GM12878 (cell line): Measurements from ENCODE around the gene RBBP6. TPM values are rescaled to one million over a fixed set of nuclear protein-coding genes. Genes with fewer than 3 reads are reported as not detected.

Experiments used
- ATAC-seq: fragments of 200-7000 bp; cut with Tn5 transposase; 3 replicates; pipeline ENCODE4 v1.9.1; 2020; ENCODE audit warnings: mild to moderate bottlenecking, moderate library complexity
- BruUV-seq: library from RNA; stranded (reverse); fragments of 400-500 nt; replicated peaks from 2 replicates; lab custom pipeline; 2021; lab: Mats Ljungman, UMichigan
- CTCF ChIA-PET: fragments of 300-600 bp; sonication (Branson Sonifier 250); formaldehyde crosslinking; extraction: SDS; loops from one replicate; lab custom pipeline; 2021; ENCODE audit warnings: inconsistent platforms; lab: Yijun Ruan, JAX
- POLR2A ChIA-PET: fragments of 350-600 bp; formaldehyde crosslinking; extraction: SDS; loops from one replicate; lab custom pipeline; 2021; ENCODE audit warnings: inconsistent platforms; lab: Charles Lee
- RAD21 ChIA-PET: fragments of 300-600 bp; sonication (Branson Sonifier 250); formaldehyde crosslinking; loops from one replicate; lab custom pipeline; 2023; ENCODE audit warnings: antibody characterized with exemption; ENCODE audit not compliant: unreplicated experiment; lab: Charles Lee
- SMC1A ChIA-PET: fragments of 300-600 bp; sonication (Branson Sonifier 250); formaldehyde crosslinking; loops from one replicate; lab custom pipeline; 2023; ENCODE audit not compliant: unreplicated experiment, uncharacterized antibody; lab: Charles Lee
- DNase-seq: peaks from one replicate; pipeline ENCODE4 v3.0.0-alpha.2; 2011; ENCODE audit warnings: low read depth, low spot score
- FAIRE-seq: peaks from 3 replicates; lab custom pipeline; 2011; peaks lifted over from hg19 to GRCh38; lab: Jason Lieb, UNC
- H2AFZ ChIP-seq: 2 replicates; pipeline ENCODE4 v1.6.0; 2011; ENCODE audit warnings: low read depth, low read length, control low read depth; ENCODE audit not compliant: control insufficient read depth
- H3K27ac ChIP-seq: 2 replicates; pipeline ENCODE4 v1.5.1; 2011; ENCODE audit warnings: control low read depth; ENCODE audit not compliant: control insufficient read depth, insufficient read depth
- H3K27me3 ChIP-seq, 2 experiments: replicated peaks in 1 of 2; 2 replicates each; pipeline versions ENCODE4 v1.6.0 to v1.6.1; 2011; ENCODE audit warnings: low read length in 1 of 2; ENCODE audit not compliant: control insufficient read depth in 2 of 2, insufficient read depth in 2 of 2
- H3K36me3 ChIP-seq, 2 experiments: 2 replicates each; pipeline ENCODE4 v1.5.1; 2011; ENCODE audit warnings: low read length in 1 of 2; ENCODE audit not compliant: control insufficient read depth in 2 of 2, insufficient read depth in 2 of 2
- H3K4me1 ChIP-seq: 2 replicates; pipeline ENCODE4 v1.6.1; 2011; ENCODE audit warnings: mild to moderate bottlenecking, low read length, moderate library complexity, mixed read lengths; ENCODE audit not compliant: control insufficient read depth, insufficient read depth
- H3K4me2 ChIP-seq: 2 replicates; pipeline ENCODE4 v1.6.0; 2011; ENCODE audit warnings: control low read depth; ENCODE audit not compliant: control insufficient read depth, insufficient read depth
- H3K4me3 ChIP-seq: fragments of 200-600 bp; sonication (generic); 2 replicates; pipeline ENCODE4 v1.5.1; 2016
- H3K79me2 ChIP-seq: 2 replicates; pipeline ENCODE4 v1.6.0; 2011; ENCODE audit warnings: low read length; ENCODE audit not compliant: control insufficient read depth, insufficient read depth
- H3K9ac ChIP-seq: 2 replicates; pipeline ENCODE4 v1.8.0; 2011; ENCODE audit warnings: low read length, control low read depth, mixed read lengths; ENCODE audit not compliant: control insufficient read depth, insufficient read depth
- H3K9me3 ChIP-seq: replicated peaks from 3 replicates; pipeline ENCODE4 v1.5.1; 2011; ENCODE audit warnings: mild to moderate bottlenecking, low read length; ENCODE audit not compliant: control insufficient read depth, insufficient read depth
- H4K20me1 ChIP-seq: 2 replicates; pipeline ENCODE4 v1.6.0; 2011; ENCODE audit not compliant: control insufficient read depth, insufficient read depth
- BRCA1 ChIP-seq: IDR thresholded peaks from 2 replicates; pipeline ENCODE4 v1.6.1; 2011; ENCODE audit warnings: low read depth, low read length, improper control_type of control experiment
- CEBPB ChIP-seq, 2 experiments: fragments of 150-350 bp in 1 of 2; IDR thresholded peaks; 2 replicates each; pipeline ENCODE4 v1.6.1; 2012 to 2014; ENCODE audit warnings: low read depth in 2 of 2, low read length in 2 of 2, borderline replicate concordance in 1 of 2, inconsistent platforms in 1 of 2
- CTCF ChIP-seq, 3 experiments: IDR thresholded peaks in 2 of 3; conservative IDR thresholded peaks in 1 of 3; 2 replicates each; pipeline ENCODE4 v1.5.1; 2011; ENCODE audit warnings: low read depth in 3 of 3, low read length in 3 of 3, mild to moderate bottlenecking in 3 of 3, control low read depth in 2 of 3, moderate library complexity in 2 of 3, inconsistent platforms in 1 of 3, mixed read lengths in 1 of 3; ENCODE audit not compliant: control insufficient read depth in 2 of 3, insufficient read depth in 1 of 3; ENCODE audit errors: extremely low read depth in 1 of 3
- WGBS: methylation state at CpG from one replicate; pipeline ENCODE4 v1.1.6; 2016; ENCODE audit warnings: low lambda C conversion rate; ENCODE audit not compliant: insufficient replicate concordance, insufficient coverage; ENCODE audit errors: missing lambda C conversion rate; 5-methylcytosine and 5-hydroxymethylcytosine counted together
- in situ Hi-C: fragments of 300-500 bp; cut with MboI; formaldehyde crosslinking; loops from 9 replicates; pipeline ENCODE4 v1.14.3; 2018; ENCODE audit warnings: mixed read lengths
- intact Hi-C: fragments of 100-400 bp; cut with micrococcal nuclease; formaldehyde crosslinking; loops from one replicate; pipeline ENCODE4 v1.14.2; 2022; ENCODE audit not compliant: unreplicated experiment
- polyA plus RNA-seq, 11 experiments: library from polyadenylated mRNA; depleted of rRNA in 4 of 11; unstranded in 6 of 11; stranded (reverse) in 5 of 11; fragments of >200 nt; fragmentation: Nextera tagmentation in 4 of 11; fragmentation: Illumina TruSeq in 1 of 11; extraction: Ambion mirVana in 4 of 11; extraction: Trizol in 1 of 11; gene quantifications; 1 replicate in 1 of 11; 2 replicates in 10 of 11; pipeline versions ENCODE4 v1.2.1 to v1.2.3, GENCODE V29; 2011 to 2016; ENCODE audit warnings: inconsistent platforms in 2 of 11, missing spikeins in 2 of 11, low read depth in 1 of 11
- total RNA-seq, 4 experiments: library from RNA; depleted of rRNA in 3 of 4; stranded (reverse); fragments of >200 nt in 3 of 4; fragmentation: Illumina TruSeq in 1 of 4; extraction: Trizol in 1 of 4; gene quantifications; 2 replicates each; pipeline versions ENCODE4 v1.2.1 to v1.2.3, GENCODE V29; 2013 to 2021
- TF ChIP-seq, protein P1 (sequence below): fragments of 450-650 bp; IDR thresholded peaks from 2 replicates; pipeline ENCODE4 v1.6.1; 2018; ENCODE audit warnings: mild to moderate bottlenecking, low read depth, moderate library complexity; ENCODE audit not compliant: partially characterized antibody

RBBP6 gene
- total and polyA plus RNA-seq, 10 of the 15 experiments (the other 5 are each of a cell fraction or from before 2014, with no cell fraction given), result 16.9 to 80.2 (median 36.5) TPM

GRCh38 chr16:24568392-24568791, 29.0 kb downstream of the RBBP6 start:
- H3K4me3 ChIP-seq, result no peak overlapping the region
- peak; percentile 31 for FAIRE-seq
- TF ChIP-seq CEBPB (IDR thresholded peaks at IDR 0.05; ENCODE audit: borderline replicate concordance in 1 of 2, low read depth in 2 of 2, low read length in 2 of 2) (no peak), CTCF (IDR thresholded peaks at IDR 0.05 in 2 of 3, conservative IDR thresholded peaks at IDR 0.05 in 1 of 3; ENCODE audit: control insufficient read depth in 2 of 3, extremely low read depth in 1 of 3, insufficient read depth in 1 of 3, low read depth in 3 of 3, low read length in 3 of 3) (peak in 1 of 3 experiments; percentile 7; a peak in 1 of 6 replicates)
- intact Hi-C loops, result no loop called here
- H3K79me2 ChIP-seq, result no peaks in the 10 kb centered on the region
- no peak overlapping the region for H2AFZ ChIP-seq
- POLR2A ChIA-PET, result no interaction called here
- RAD21 ChIA-PET, result no interaction called here
- no peaks in the 10 kb centered on the region for H4K20me1 ChIP-seq
- DNase-seq, result no peak
- 99% methylated on average over 4 of the region's 4 CpGs for WGBS
- no peaks in the 10 kb centered on the region for H3K4me1 ChIP-seq
- H3K27ac ChIP-seq, result no peak overlapping the region
- SMC1A ChIA-PET, result interaction anchor here (1.1 kb wide), 1 partner anchor 233 kb away, joined by 3 read pairs; no protein-coding TSS in a partner anchor
- peaks cover 4 to 59% of the 10 kb centered on the region in 2 experiments for H3K36me3 ChIP-seq
- H3K4me2 ChIP-seq, result no peak overlapping the region
- peaks cover 1% of the 10 kb centered on the region; the same call in 1 of the 3 replicates for H3K9me3 ChIP-seq
- no peak for ATAC-seq
- in situ Hi-C loops, result no loop called here
- no TSS peak for BruUV-seq
- no peaks in the 10 kb centered on the region for H3K27me3 ChIP-seq
- CTCF ChIA-PET, result interaction anchor here (1.3 kb wide), 2 partner anchors 30 to 52 kb away, joined by 3 to 4 read pairs; no protein-coding TSS in a partner anchor
- no peak overlapping the region for H3K9ac ChIP-seq

DNA sequence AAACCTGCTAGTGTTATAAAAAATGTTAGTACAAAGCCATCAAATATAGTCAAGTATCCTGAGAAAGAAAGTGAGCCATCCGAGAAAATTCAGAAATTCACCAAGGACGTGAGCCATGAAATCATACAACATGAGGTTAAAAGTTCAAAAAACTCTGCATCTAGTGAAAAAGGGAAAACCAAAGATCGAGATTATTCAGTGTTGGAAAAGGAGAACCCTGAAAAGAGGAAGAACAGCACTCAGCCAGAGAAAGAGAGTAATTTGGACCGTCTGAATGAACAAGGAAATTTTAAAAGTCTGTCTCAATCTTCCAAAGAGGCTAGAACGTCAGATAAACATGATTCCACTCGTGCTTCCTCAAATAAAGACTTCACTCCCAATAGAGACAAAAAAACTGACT, 31.7 kb downstream of the RBBP6 start:
- Histone ChIP-seq H3K27me3 (no peaks in the 10 kb centered on the region), H3K4me3 (no peak overlapping the region), H2AFZ (no peak overlapping the region), H3K9me3 (peaks cover 1% of the 10 kb centered on the region; the same call in 1 of the 3 replicates), H3K27ac (no peak overlapping the region), H3K4me2 (no peak overlapping the region), H3K79me2 (no peaks in the 10 kb centered on the region), H4K20me1 (no peaks in the 10 kb centered on the region), H3K4me1 (no peaks in the 10 kb centered on the region), H3K36me3 (peaks cover 0 to 49% of the 10 kb centered on the region in 2 experiments), H3K9ac (no peak overlapping the region)
- no TSS peak for BruUV-seq
- ChIA-PET RAD21 (no interaction called here), SMC1A (no interaction called here), POLR2A (no interaction called here), CTCF (interaction anchor here (1.6 kb wide), 1 partner anchor 9 kb away, joined by 10 read pairs; no protein-coding TSS in a partner anchor)
- no peak for TF ChIP-seq BRCA1
- TF ChIP-seq, protein P1, sequence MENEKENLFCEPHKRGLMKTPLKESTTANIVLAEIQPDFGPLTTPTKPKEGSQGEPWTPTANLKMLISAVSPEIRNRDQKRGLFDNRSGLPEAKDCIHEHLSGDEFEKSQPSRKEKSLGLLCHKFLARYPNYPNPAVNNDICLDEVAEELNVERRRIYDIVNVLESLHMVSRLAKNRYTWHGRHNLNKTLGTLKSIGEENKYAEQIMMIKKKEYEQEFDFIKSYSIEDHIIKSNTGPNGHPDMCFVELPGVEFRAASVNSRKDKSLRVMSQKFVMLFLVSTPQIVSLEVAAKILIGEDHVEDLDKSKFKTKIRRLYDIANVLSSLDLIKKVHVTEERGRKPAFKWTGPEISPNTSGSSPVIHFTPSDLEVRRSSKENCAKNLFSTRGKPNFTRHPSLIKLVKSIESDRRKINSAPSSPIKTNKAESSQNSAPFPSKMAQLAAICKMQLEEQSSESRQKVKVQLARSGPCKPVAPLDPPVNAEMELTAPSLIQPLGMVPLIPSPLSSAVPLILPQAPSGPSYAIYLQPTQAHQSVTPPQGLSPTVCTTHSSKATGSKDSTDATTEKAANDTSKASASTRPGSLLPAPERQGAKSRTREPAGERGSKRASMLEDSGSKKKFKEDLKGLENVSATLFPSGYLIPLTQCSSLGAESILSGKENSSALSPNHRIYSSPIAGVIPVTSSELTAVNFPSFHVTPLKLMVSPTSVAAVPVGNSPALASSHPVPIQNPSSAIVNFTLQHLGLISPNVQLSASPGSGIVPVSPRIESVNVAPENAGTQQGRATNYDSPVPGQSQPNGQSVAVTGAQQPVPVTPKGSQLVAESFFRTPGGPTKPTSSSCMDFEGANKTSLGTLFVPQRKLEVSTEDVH, result no peak
- DNase-seq (no peak), ATAC-seq (no peak), FAIRE-seq (no peak)
- in situ Hi-C loops (no loop called here), intact Hi-C loops (no loop called here)
- 90% methylated on average over 6 of the region's 6 CpGs for WGBS
